HFF-Myc (cell line): ENCODE measurements around the gene PDE4D.
A peak's percentile ranks its signal among the peaks of the same experiment; 100 is the strongest.

Source experiments
- DNase-seq: peaks from one replicate; pipeline ENCODE4 v3.0.0-alpha.2; 2011; ENCODE audit warnings: low read depth; ENCODE audit errors: extremely low read depth
- H3K4me3 ChIP-seq: replicated peaks from 2 replicates; pipeline ENCODE4 v1.5.1; 2011; ENCODE audit warnings: low read depth, mild to moderate bottlenecking, control low read depth, low read length
- TF ChIP-seq, protein P1 (sequence below): IDR thresholded peaks from 2 replicates; pipeline ENCODE4 v1.5.1; 2012; ENCODE audit warnings: mild to moderate bottlenecking, low read depth, low read length, control low read depth; ENCODE audit errors: missing control alignments

Gene PDE4D

DNA sequence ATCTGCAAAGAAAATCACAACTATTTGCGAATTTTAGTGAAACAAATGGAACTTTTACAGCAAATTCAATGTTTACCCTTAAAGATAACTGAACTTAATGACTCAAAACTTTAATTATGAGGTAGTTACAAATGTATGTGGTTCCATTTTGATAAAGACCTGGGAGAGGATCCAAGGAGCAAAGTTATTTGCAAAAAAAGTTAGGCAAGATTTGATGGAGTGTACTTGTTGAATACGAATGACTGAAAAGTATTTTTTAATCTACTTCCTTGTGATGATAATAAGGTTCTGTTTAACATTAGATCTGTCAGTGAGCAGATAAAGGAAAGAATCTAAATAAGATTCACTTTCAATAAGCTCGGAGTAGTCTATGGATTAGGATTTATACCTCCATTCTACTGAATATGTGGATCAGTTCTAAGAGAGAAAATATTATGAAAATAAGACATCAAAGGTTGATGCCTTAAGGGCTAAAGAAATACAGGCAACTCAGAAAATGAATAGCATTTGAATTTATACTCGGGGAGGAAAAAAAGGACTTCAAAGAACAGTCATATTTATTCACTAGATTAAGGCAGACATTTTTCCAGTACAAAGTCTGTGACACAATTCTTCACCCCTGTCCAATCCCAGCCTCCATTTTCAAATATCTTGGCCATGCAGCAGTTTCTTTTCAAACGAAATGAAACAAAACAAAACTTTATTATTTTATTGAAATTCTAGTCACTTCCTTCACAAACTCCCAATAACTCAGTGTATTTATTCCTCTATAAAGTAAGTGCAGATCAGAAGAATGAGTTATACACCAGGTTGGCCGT is 199.8 kb downstream of the PDE4D start:
- TF ChIP-seq, protein P1, sequence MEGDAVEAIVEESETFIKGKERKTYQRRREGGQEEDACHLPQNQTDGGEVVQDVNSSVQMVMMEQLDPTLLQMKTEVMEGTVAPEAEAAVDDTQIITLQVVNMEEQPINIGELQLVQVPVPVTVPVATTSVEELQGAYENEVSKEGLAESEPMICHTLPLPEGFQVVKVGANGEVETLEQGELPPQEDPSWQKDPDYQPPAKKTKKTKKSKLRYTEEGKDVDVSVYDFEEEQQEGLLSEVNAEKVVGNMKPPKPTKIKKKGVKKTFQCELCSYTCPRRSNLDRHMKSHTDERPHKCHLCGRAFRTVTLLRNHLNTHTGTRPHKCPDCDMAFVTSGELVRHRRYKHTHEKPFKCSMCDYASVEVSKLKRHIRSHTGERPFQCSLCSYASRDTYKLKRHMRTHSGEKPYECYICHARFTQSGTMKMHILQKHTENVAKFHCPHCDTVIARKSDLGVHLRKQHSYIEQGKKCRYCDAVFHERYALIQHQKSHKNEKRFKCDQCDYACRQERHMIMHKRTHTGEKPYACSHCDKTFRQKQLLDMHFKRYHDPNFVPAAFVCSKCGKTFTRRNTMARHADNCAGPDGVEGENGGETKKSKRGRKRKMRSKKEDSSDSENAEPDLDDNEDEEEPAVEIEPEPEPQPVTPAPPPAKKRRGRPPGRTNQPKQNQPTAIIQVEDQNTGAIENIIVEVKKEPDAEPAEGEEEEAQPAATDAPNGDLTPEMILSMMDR, result no peak
- H3K4me3 ChIP-seq, result no peak overlapping the region
- no peak for DNase-seq

DNA sequence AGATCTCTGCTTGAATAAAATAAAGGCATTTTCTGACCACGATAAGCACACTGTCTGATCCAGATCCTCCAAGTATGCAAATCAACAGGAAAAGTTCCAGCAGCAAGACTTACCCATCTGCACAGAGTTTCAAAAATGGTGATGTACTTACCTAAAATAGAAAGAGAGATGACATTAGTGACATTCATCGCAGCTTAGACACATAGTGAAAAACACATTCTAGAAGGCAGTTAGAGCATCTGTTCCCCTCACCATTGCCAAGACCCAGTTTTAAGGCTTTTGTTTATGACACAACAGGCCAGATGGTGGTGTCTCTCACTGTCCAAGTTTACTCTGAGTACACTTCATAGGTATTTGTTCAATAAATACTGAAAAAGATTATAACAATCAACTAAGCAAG is 207.7 kb downstream of the PDE4D start:
- peak; percentile 16 for DNase-seq
- H3K4me3 ChIP-seq, result no peak overlapping the region
- TF ChIP-seq, protein P1, result no peak

DNA sequence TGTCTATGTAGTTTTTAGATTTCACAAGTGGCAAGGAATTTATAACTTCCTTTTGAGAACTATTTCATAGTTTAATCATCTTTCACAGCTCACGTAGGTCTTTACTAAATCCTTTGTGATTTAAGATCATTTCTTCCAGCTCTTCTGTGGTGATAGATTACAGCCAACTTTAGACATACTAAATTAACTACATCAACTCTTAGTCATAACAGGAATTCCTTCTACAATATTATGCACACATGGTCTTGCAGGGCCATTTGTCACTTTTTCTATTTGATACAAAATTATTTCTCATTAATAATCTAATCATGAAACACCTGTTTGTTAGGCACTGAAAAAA is 208.4 kb downstream of the PDE4D start:
- TF ChIP-seq, protein P1, result no peak
- H3K4me3 ChIP-seq, result no peak overlapping the region
- no peak for DNase-seq

DNA sequence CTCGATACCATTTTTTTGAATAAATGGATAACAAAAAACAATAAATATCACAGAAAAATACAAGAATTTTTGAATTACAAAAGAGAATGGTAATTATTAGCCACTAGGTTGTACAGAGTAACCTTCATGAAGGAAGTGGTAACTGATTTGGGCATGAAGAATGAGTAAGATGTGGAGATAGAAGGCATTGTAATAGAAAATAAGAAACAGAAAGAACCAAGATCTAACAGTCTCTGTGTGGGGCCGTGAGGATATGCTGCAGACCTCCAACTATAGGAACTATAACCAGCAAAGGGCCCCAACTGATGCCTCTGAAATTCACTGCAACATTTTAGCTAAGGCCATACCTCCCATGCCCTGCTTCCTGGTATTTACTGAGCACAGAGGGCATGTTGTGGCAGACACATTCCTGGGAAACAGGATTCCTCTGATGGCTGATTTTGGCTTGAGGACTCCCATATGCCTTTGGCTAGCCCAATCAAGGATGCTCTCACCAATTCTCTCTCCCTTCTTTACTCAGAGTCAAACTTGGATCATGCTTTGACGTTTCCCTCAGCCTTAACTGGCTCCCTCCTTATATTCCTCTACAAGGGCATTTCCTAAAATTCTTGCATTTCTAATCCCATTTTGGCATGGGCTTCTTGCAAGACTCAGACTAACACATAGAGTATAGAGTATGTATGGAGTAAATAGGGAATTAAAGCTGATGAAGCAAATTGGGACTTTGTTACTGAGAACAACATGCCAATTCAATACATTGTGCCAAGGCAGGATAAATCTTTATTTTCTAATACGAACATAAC is 208.9 kb downstream of the PDE4D start:
- no peak for DNase-seq
- TF ChIP-seq, protein P1, result no peak
- H3K4me3 ChIP-seq, result no peak overlapping the region

DNA sequence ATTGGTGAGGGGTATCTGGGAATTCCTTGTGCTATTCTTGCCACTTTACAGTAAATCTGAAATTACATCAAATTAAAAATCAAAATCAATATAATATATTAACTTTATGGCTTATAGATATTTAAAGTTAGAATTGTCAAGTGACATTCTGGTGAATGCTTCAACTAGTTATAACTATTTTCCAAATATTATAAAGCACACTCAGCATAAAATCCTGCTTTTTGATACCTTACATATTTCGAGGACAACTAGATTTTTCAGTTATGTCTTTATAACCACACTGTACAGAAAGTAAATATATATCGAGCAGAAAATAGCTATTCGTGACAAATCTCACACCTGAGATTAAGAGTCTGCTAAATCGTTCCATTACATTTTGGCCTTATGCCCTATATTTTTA is 210.2 kb downstream of the PDE4D start:
- no peak overlapping the region for H3K4me3 ChIP-seq
- DNase-seq, result no peak
- TF ChIP-seq, protein P1, result no peak

DNA sequence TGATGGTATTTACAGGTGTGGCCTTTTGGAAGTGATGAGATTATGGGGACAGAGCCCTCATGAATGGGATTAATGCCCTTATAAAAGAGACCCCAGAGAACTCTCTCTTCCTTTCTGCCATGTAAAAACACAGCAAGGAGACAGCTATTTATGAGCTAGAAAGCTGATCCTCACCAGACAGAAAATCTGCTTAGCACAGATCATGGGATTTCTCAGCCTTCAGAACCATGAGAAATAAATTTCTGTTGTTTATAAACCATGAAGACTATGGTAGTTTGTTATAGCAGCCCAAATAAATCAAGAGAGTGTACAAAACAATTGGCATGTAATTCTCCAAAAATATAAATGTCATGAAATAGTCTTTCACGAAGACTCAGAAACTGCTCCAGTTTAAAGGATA is 211.0 kb downstream of the PDE4D start:
- no peak for DNase-seq
- TF ChIP-seq, protein P1, result no peak
- H3K4me3 ChIP-seq, result no peak overlapping the region
